CD4-positive, alpha-beta T cell treated with Interleukin-4 for 4 hours (primary cell): ENCODE measurements around the gene GAN.

ENCODE experiments used
- DNase-seq: peaks from one replicate; pipeline ENCODE4 v3.0.0-alpha.2; 2020

Gene GAN, protein sequence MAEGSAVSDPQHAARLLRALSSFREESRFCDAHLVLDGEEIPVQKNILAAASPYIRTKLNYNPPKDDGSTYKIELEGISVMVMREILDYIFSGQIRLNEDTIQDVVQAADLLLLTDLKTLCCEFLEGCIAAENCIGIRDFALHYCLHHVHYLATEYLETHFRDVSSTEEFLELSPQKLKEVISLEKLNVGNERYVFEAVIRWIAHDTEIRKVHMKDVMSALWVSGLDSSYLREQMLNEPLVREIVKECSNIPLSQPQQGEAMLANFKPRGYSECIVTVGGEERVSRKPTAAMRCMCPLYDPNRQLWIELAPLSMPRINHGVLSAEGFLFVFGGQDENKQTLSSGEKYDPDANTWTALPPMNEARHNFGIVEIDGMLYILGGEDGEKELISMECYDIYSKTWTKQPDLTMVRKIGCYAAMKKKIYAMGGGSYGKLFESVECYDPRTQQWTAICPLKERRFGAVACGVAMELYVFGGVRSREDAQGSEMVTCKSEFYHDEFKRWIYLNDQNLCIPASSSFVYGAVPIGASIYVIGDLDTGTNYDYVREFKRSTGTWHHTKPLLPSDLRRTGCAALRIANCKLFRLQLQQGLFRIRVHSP

DNA sequence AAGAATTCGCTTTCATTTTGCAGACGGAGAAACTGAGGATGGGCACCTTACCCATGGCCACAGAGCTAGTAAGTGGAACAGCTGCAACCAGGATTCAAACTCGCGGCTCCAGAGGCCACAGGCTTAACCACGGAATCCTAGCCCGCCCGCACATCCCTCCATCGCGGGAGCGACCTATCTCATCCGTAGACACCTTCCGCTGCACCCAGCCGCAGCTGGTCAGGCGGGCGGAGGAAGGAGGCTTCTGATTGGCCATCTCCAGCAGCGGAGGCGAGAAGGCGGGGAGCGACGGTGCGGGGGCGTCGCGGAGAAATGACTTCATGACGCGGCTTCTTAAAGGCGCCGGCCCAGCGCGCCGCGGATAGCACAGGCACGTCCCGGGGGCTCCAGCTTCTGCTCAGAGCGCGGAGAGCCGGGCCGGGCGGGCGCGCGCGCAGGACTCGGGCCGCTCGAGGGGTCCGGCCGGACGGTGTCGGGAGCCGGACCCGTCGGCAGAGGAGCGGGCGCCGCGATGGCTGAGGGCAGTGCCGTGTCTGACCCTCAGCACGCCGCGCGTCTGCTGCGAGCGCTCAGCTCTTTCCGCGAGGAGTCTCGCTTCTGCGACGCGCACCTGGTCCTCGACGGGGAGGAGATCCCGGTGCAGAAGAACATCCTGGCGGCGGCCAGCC is at the start of gene GAN:
Gene GAN (plus strand): TSS at position 360 of the 668 bp plus-strand sequence. CDS start 152 bp downstream, at position 512.
- DNase-seq: peak; percentile 95

DNA sequence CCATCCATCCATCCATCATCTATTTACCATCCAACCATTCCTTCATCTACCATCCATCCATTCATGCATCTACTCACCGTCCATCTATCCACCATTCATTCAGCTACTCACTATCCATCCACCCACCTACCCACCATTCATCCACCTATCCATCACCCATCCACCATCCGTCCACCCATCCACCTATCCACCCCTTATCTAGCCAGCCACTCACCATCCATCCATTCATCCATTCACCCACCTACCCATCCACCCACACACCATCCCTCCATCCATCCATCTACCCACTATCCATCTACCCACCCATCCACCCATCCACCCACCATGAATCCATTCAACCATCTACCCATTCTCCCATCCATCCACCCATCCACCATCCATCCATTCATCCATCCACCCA is 49.7 kb upstream of the GAN start:
- no peak for DNase-seq

DNA sequence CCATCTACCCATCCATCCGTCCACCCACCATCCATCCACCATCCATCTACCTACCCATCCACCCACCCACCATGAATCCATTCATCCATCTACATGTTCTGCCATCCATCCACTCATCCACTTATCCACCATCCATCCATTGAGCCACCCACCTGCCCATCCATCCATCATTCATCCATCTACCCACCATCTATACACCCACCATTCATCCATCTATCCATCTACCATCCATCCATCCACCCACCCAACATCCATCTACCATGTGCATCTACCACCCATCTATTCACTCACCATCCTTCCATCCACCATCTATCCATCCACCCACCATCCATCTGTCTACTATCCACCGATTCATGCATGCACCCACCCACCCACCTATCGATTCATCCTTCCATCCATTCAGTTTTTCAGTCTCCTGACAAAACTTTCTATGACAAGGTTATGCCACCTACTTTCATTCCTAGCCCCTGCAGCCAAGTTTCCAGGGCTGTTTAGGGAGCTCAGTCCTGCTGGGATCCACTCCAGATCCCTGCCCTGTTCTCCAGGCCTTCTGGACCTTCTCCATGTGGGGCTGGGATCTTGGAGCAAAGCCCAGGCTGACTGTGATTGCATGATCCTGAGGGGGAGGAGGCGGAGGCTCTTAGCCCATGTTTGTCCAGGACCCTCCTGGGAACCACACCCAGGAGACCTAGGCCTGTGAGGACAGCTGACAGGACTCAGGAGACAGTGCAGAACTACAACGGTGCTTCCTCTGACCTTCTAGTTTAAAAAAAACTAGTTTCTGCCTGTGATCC is 48.9 kb upstream of the GAN start:
- DNase-seq: no peak

DNA sequence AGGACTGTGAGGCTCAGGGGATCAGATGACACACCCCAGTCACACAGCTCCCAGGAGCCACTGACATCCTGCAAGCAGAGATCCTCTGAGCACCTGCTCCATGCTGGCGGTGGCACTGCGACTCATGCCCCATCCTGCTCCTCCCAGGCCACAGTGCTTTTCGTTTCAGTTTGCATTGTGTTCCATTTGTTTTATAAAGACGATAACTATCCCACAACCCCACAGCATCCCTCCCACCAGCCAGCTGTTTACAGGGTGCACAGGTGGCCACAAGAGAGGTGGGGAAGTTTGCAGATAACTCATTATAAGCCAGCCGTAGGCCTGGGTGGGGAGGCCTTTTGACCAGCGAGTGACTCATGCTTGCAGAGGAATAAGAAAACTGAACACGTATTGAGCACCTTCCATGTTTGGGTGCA is 48.1 kb upstream of the GAN start:
- DNase-seq: no peak

DNA sequence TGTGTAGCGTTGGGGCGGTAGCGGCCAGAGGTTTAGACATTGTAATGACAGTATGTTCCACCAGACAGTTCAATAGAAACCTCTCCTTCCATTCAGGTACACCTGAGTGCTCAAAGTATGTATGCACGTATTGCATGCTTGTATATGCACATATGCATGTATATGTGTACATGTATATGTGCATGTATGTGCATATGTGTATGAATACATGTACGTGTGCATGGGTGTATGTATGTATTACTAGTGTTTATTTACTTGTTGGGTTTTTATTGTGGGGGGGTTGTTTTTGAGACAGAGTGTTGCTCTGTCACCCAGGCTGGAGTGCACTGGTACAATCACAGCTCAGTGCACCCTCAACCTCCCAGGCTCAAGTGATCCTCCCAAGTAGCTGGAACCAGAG is 46.3 kb upstream of the GAN start:
- no peak for DNase-seq

DNA sequence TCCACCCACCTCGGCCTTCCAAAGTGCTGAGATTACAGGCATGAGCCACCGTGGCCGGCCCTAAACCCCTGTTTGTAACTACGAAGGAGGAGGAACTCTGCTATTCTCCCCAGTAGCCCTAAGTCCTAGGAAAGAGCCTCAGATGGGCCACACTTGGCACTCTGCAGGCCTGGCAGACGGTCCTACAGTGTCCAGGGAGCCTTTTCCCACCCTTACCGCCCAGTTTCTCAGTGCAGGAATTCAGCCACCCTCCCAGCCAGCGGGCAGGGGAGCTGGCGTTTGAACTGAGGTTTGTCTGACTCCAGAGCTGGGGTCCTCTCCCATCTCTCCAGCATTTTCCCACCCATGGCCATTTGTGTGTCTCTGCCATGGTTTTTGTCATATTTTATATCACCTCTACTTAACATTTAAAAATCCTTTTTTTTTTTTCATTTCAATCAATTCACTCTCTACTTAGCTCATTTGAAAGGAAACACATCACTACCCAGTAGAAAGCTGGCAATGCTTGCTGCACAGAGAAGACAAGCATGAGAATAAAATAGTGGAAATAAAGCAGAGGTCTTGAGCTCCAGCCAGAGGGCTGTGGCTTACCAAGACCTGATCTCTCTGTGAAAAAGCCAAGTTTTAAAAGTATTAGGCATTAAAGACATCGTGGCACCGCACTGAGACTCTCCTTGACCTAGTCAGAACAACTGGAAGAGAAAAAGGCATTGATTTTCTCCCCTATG is 41.4 kb upstream of the GAN start:
- DNase-seq: no peak

DNA sequence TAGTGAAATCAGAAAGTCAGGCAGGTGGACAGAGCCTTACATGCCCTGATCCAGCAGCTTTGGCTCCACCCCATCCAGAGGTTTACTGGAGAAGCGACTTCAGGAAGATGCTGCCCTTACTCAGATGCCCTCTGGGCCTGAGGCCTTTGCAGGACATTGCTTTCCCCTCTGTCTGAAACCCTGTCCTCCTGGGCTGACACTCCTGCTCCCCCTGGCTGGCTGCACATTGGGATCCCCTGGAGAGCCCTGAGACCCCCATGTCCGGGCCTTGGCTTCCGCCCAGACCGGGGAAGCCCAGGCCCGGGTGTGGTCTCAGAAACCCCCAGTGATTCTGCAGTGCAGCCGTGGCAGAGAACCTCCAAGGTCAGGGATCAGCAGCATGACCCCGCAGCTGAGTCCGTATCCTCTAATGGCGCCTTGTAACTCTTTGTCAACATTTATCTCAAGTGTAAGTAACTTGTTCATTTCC is 39.7 kb upstream of the GAN start:
- DNase-seq: no peak

DNA sequence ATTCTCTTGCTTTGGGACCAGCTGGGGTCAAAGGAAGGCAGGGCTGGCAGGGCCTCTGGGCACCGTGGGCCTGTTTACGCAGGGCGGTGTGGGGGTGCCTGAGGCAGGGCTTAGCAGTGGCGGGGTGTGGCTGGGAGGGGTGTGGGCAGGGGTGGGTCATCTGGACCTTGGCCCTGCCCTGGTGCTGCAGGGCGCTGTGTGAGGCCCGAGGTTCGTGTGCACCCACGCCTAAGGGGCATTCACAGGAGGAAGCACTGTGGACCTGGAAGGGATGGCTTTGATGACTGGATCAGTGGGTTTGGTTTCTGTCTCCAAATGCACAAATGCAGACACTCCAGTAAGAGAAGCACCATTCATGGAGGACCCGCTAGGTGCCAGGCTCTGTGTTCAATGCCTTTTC is 39.0 kb upstream of the GAN start:
- no peak for DNase-seq

DNA sequence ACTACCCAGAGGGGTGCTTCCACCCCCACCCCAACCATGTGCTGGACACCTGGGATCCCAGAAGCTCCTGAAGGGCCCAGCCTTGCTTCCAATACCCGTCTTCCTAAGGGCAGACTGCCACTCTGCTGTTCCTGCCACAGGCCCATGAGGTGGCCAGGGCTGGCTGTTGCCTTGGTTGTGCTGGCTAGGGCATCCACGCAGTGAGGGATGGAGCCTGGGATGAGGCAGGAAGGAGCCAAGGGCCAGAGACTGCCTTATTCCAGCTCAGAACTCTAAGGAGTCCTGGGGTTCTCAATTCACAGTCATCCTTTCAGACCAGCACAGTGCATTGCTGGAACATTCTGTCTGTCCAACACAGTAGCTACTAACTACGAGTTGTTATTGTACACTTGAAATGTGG is 38.4 kb upstream of the GAN start:
- no peak for DNase-seq

DNA sequence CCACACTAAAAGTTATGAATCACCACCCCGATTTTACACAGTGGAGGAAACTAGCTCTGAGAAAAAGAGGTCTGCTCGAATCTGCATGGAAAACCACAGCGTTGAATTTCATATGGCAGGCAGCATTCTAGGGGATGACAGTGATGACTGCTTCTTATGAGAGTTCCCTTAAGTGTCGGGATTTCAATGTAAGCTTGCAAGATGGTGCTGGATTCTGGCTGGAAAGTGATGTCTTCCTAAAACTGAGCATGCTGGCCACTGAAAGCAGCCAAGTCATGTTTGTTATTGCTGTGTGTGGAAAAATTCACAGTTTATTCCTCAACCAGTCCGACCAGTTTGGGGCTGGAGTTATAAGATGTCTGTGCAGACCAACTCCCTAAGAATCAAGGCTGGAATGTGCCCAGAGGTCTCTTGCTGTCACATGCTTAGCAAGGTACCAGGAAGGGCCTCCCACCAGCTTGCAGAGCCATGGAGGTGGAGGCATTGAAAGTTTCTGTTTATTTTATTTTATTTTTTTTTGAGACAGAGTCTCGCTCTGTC is 37.2 kb upstream of the GAN start:
- no peak for DNase-seq

DNA sequence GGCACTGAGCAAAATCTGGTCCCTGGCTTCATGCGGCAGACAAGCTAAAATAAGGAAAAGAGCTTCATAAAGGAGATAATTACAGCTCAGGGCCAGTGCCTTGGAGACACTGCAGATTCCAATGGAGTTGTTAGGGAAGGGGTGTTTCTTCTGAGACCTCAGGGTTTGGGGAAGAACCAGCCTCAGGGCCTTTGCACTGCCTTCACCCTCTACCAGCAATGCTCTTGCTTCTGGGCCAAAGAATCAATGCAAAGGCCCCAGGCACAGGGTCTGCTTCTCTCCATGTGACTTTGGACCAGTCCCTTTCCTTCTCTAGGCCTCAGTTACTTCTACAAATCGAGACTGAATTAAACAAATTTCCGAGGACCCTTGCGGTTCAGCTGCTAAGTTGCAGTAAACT is 36.2 kb upstream of the GAN start:
- no peak for DNase-seq

DNA sequence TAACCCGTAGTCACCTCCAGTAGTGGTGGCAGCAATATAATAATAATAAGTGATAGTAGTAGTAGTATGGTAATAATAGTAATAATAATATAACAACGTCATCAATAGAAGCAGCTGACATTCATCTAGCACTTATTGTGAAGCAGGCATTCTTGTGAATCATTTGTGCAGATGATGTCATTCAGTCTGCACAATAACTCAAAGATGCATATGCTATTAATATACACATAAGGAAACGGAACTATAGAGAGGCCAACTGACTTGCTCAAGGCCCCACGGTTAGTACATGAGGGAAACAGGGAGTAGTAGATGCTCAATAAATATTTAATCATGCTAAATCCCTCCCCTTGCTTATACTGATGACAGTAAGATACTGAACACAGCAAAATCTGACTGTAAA is 35.4 kb upstream of the GAN start:
- DNase-seq: no peak

DNA sequence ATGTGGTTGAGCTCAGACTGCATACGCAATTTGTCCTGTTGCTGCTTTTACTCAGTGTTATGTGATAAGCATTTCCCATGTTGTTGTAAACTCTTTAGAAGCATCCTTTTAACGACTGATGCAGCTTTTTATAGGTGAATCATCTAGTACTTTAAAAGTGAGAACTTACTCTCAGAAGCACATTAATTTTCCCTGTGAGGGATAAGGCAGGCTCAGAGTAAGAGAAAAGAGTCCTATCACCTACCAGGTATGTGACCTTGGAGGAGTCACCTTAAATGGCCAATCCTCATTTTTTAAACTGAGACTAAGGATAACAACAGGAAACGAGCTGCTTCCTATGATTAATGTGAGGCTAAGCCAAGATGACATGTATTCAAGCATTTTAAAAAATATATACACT is 34.4 kb upstream of the GAN start:
- DNase-seq: no peak

DNA sequence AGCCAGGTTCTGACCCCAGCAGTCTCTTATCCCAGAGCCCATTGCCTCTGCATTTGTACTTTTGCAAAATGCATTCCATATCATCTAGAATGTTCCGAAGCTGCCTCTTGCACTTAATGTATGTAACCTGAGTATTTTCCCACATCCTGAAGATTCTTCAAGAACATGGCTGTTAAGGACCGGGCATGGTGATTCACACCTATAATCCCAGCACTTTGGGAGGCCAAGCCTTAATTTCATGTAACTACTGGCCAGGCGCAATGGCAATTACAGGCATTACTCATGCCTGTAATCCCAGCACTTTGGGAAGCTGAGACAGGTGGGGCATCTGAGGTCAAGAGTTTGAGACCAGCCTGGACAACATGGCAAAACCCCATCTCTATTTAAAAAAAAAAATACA is 31.7 kb upstream of the GAN start:
- DNase-seq: no peak

DNA sequence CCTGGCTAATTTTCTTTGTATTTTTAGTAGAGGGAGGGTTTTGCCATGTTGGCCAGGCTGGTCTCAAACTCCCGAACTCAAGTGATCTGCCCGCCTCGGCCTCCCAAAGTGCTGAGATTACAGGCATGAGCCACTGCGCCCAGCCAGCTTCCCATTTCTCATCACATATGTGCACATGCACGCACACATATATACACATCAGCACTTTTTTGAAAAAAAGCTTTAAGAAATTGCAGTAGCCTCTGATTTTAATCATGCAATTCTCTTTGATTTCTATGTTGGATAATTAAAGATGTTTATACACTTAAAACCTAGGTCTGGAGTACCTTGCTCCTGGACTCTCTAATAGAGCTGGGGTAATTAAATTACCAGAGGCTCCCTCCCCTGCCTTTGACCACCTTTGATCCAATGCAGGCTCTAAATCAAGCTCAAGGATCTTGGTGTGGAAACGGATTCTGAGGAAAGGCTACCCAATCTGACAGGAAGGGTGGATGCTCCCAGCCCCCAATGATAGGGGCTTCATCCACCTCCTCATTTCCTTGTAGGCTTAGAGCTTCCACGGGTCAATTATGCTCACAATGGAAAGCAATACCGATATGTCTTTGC is 29.7 kb upstream of the GAN start:
- no peak for DNase-seq

DNA sequence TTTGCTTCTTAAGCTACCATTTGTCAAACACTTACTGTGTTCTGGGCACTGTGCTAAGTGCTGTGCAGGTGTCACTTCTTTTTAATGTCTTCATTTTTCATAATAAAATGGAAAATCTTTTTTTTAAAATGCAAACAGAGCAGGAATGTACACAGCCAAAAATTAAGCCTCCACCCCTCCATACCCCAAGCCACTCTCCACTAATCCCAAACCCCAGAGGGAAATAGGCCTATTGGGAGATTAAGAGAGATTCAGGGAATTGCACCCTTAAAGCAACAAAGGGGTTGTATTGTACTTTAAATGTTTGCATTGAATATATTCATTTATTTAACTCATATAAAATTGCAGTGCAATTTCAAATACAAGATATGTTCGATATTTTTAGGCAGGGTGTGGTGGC is 28.6 kb upstream of the GAN start:
- no peak for DNase-seq

DNA sequence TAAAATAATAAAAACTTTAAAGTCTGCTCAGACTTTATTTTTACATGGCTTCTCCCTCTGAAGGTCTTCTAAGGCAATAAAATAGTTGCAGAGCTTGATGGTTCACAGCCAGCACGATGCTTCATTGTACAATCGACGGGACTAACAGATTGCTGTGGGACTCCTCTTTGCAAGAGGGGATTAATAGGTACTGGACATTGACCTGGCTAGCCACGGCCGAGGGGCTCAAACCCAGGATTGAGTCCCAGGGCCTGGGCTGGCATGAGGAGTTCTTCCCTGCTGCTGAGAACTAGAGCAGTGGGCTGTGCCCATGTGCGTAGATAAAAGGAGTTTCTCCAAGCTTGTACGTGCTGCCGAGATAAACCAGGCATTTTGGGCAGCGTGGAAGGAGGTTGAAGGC is 23.6 kb upstream of the GAN start:
- no peak for DNase-seq

DNA sequence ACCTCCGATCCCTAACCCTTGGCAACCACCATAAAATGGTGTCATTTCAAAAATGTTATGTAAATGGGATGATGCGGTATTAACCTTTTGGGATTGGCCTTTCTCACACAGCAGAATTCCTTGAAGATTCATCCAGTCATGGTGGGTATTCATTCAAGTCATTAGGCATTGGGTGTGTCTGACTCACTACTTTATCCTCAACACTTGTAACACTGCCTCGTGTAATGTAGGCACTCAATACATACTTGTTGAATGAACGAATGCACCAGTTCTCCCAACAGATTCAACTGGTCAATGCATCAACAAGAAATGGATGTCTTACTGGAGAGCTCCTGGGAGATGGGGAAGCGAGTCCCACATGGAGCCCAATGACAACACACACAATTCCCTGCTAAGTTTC is 21.8 kb upstream of the GAN start:
- no peak for DNase-seq

DNA sequence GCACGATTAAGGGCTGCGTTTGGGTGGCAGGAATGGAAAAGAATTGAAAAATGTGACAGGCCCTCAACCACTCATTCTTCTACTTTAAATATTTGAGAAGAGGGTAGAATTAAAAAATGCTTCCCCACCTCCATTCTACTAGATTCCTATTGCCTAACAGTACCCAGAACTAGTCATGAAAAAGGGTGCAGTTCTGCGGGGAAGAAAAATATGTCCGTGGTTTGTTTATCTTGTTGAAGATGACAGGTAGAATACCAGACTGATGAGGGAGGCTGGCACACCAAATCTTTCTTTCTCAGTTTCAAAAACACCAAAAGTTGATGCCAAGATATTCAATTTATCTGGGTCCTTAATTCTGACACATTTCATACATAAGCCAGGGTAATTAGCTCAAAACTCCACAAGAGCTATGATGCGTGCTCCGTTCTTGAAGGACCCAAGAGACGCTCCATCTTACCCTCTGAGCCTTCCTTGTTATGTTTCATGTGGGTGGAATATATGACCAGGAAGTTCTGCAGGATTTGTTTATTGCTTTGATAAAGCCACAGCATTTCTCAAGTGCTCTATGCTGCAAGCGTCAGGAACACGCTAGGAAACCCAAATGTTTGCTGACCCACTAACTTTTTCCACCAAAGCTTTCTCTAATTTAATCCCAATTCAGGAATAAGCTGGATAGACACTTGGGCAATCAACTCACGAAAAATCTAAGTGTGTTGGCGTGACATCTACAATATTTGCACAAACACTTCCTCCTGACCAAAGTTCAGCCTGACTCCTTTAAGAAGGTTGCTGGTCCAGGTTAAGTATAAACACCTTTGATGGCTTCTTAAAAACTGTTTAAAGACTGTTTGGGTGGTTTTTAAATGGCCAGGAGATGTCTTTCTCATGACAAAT is 20.6 kb upstream of the GAN start:
- no peak for DNase-seq

DNA sequence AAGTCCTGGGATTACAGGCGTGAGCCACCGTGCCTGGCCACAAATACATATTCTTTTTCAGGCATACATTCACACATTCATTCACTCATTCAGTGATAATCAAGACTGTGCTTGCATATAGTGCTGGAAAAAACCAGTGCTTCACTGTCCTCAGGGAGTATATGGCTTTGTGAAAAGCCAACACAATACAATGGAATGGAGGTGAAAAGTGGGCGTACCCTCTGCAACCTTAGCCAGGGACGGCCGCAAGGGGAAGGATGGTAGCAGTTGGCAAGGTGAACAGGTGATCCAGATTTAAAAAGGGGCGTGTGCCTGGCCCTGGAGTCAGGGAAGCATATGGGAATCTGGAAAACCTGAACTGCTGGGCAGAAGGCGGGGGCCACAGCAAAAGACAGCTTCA is 18.1 kb upstream of the GAN start:
- DNase-seq: no peak

DNA sequence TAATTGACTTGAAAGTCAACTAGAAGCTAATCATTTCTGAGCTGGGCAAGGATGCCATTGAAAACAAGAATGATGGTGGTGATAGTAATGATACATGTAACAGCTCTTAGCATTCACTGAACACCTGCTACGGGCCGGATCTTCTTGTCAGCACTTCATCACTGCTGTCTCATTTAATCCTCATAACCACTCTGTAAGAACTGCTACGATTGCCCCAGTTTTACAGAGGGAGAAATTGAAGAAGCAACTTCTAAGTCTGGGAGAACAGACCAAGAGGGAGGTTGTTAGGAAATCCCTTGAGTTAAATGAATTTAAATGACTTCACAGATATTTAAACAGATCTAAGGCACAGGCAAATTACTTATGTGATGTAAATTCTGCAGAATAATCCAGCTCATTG is 7.0 kb upstream of the GAN start:
- no peak for DNase-seq
